HepG2 (cell line): ENCODE measurements around the gene LDLRAD4. TPM values are rescaled to one million over a fixed set of nuclear protein-coding genes. Genes with fewer than 3 reads are reported as not detected.
"Not testable (repeated sequence)": the region's sequence is repeated elsewhere in the genome, so short reads cannot be mapped to it uniquely, and the experiment has no call there.

Experiments used
- ATAC-seq: fragments of 200-7000 bp; cut with Tn5 transposase; 3 replicates; pipeline ENCODE4 v1.9.1; 2020; ENCODE audit warnings: mild to moderate bottlenecking, moderate library complexity
- BruUV-seq: library from RNA; stranded (reverse); fragments of 400-500 nt; replicated peaks from 2 replicates; lab custom pipeline; 2021; lab: Mats Ljungman, UMichigan
- CTCF ChIA-PET: fragments of 300-600 bp; formaldehyde crosslinking; extraction: SDS; loops from one replicate; lab custom pipeline; 2021; ENCODE audit warnings: low total read pairs, inconsistent platforms, low intra/inter-chr PET ratio; lab: Yijun Ruan, JAX
- POLR2A ChIA-PET: fragments of 350-600 bp; sonication (Branson Sonifier 250); formaldehyde crosslinking; loops from one replicate; lab custom pipeline; 2020; ENCODE audit warnings: antibody characterized with exemption, inconsistent platforms; lab: Yijun Ruan, JAX
- DNase-seq: peaks from one replicate; pipeline ENCODE4 v3.0.0-alpha.2; 2015; ENCODE audit warnings: low spot score
- FAIRE-seq: peaks from 3 replicates; lab custom pipeline; 2011; peaks lifted over from hg19 to GRCh38; lab: Jason Lieb, UNC
- H2AFZ ChIP-seq: one replicate; pipeline ENCODE4 v1.6.1; 2011; ENCODE audit warnings: low read length, inconsistent platforms
- H3K27ac ChIP-seq: fragments of 300-600 bp; 3 replicates; pipeline ENCODE4 v1.8.0; 2011; ENCODE audit warnings: mixed run types, mild to moderate bottlenecking, mixed read lengths, low read length, inconsistent platforms; ENCODE audit not compliant: insufficient read depth; ENCODE audit errors: extremely low read length
- H3K27me3 ChIP-seq, 2 experiments: fragments of 200-600 bp in 1 of 2; 2 replicates in 1 of 2; 3 replicates in 1 of 2; pipeline versions ENCODE4 v1.6.0 to v1.8.0; 2011; ENCODE audit warnings: low read length in 2 of 2, mild to moderate bottlenecking in 2 of 2, moderate library complexity in 2 of 2, inconsistent platforms in 1 of 2; ENCODE audit not compliant: insufficient read depth in 2 of 2, control insufficient read depth in 1 of 2
- H3K36me3 ChIP-seq, 2 experiments: fragments of 200-600 bp in 1 of 2; replicated peaks in 1 of 2; 2 replicates in 1 of 2; 3 replicates in 1 of 2; pipeline versions ENCODE4 v1.5.1 to v1.8.0; 2011; ENCODE audit warnings: low read length in 2 of 2, inconsistent platforms in 1 of 2; ENCODE audit not compliant: insufficient read depth in 2 of 2, control insufficient read depth in 1 of 2
- H3K4me1 ChIP-seq: 2 replicates; pipeline ENCODE4 v1.5.1; 2012; ENCODE audit warnings: low read length, inconsistent platforms; ENCODE audit not compliant: insufficient read depth
- H3K4me2 ChIP-seq: 2 replicates; pipeline ENCODE4 v1.6.0; 2011; ENCODE audit warnings: low read depth, low read length, inconsistent platforms
- H3K4me3 ChIP-seq, 3 experiments: fragments of 200-600 bp in 1 of 3; sonication (generic), shearing (Covaris generic) in 1 of 3; replicated peaks in 1 of 3; 2 replicates each; pipeline ENCODE4 v1.5.1; 2011 to 2016; ENCODE audit warnings: low read length in 3 of 3, inconsistent platforms in 2 of 3, low read depth in 2 of 3, mild to moderate bottlenecking in 2 of 3, control low read depth in 1 of 3, mixed read lengths in 1 of 3; ENCODE audit not compliant: insufficient read depth in 1 of 3
- H3K79me2 ChIP-seq: one replicate; pipeline ENCODE4 v1.6.1; 2011; ENCODE audit warnings: low read length, inconsistent platforms; ENCODE audit not compliant: insufficient read depth
- H3K9ac ChIP-seq: 2 replicates; pipeline ENCODE4 v1.6.0; 2011; ENCODE audit warnings: mild to moderate bottlenecking, low read depth, low read length, inconsistent platforms; ENCODE audit not compliant: insufficient read depth
- H3K9me3 ChIP-seq: 2 replicates; pipeline ENCODE4 v1.5.1; 2012; ENCODE audit warnings: mild to moderate bottlenecking, low read length
- H4K20me1 ChIP-seq: 2 replicates; pipeline ENCODE4 v1.6.0; 2011; ENCODE audit warnings: inconsistent platforms, mild to moderate bottlenecking, low read length, moderate library complexity; ENCODE audit not compliant: insufficient read depth
- BCL6 ChIP-seq: IDR thresholded peaks from 2 replicates; pipeline ENCODE4 v1.6.1; 2016; ENCODE audit warnings: missing genetic modification reagents, missing compliant biosample characterization
- FOXA1 ChIP-seq, 2 experiments: fragments of 450-650 bp in 1 of 2; sonication (generic) in 1 of 2; formaldehyde crosslinking in 1 of 2; IDR thresholded peaks; 2 replicates each; pipeline versions ENCODE4 v1.4.0 to v1.6.1; 2016 to 2020; ENCODE audit warnings: missing genetic modification reagents in 1 of 2
- FOXA3 ChIP-seq: IDR thresholded peaks from 2 replicates; pipeline ENCODE4 v1.6.1; 2016; ENCODE audit warnings: missing genetic modification reagents, missing compliant biosample characterization
- RARA ChIP-seq: IDR thresholded peaks from 2 replicates; pipeline ENCODE4 v1.6.1; 2016; ENCODE audit warnings: missing genetic modification reagents, missing compliant biosample characterization
- RFX5 ChIP-seq: IDR thresholded peaks from 2 replicates; pipeline ENCODE4 v1.6.1; 2011; ENCODE audit warnings: low read depth, low read length, improper control_type of control experiment
- SOX13 ChIP-seq, 3 experiments: fragments of 450-650 bp in 1 of 3; sonication (generic) in 1 of 3; formaldehyde crosslinking in 1 of 3; IDR thresholded peaks in 2 of 3; conservative IDR thresholded peaks in 1 of 3; 2 replicates each; pipeline versions ENCODE4 v1.5.0 to v1.6.1; 2016 to 2020; ENCODE audit warnings: antibody characterized with exemption in 1 of 3, mild to moderate bottlenecking in 1 of 3, missing compliant biosample characterization in 1 of 3, missing genetic modification reagents in 1 of 3, moderate library complexity in 1 of 3
- in situ Hi-C: cut with HindIII; loops from 2 replicates; pipeline ENCODE4 v1.10.0; 2017; ENCODE audit warnings: low pct_unique_long_range_greater_than_20kb; ENCODE audit not compliant: extremely low pct_ligation_motif_present
- intact Hi-C: fragments of 100-400 bp; cut with micrococcal nuclease; formaldehyde crosslinking; loops from one replicate; pipeline ENCODE4 v1.10.0; 2022; ENCODE audit not compliant: unreplicated experiment
- polyA plus RNA-seq, 8 experiments: library from polyadenylated mRNA; depleted of rRNA in 3 of 8; stranded (reverse) in 7 of 8; unstranded in 1 of 8; fragments of >200 nt; fragmentation: Illumina TruSeq in 4 of 8; extraction: Trizol in 4 of 8; gene quantifications; 2 replicates each; pipeline versions ENCODE4 v1.2.1 to v1.2.3, GENCODE V29; 2011 to 2016; ENCODE audit warnings: low read depth in 4 of 8, missing spikeins in 1 of 8, mixed read lengths in 1 of 8; ENCODE audit not compliant: insufficient read depth in 1 of 8
- total RNA-seq, 5 experiments: library from RNA; depleted of rRNA; stranded (reverse); fragments of >200 nt; fragmentation: Illumina TruSeq; extraction: Trizol; gene quantifications; 2 replicates each; pipeline ENCODE4 v1.2.3, GENCODE V29; 2016; ENCODE audit warnings: low read depth in 1 of 5
- TF ChIP-seq, protein P1 (sequence below), 2 experiments: sonication (generic) in 1 of 2; formaldehyde crosslinking in 1 of 2; IDR thresholded peaks; 2 replicates each; pipeline versions ENCODE4 v1.6.1 to v1.9.0; 2014 to 2022; ENCODE audit warnings: antibody characterized with exemption in 1 of 2, borderline replicate concordance in 1 of 2, inconsistent platforms in 1 of 2, low read depth in 1 of 2, missing genetic modification reagents in 1 of 2

LDLRAD4 gene
- total and polyA plus RNA-seq, 2 of the 13 experiments (the other 11 are each of a cell fraction or from before 2014, with no cell fraction given) = 13.6 to 20.9 TPM

DNA sequence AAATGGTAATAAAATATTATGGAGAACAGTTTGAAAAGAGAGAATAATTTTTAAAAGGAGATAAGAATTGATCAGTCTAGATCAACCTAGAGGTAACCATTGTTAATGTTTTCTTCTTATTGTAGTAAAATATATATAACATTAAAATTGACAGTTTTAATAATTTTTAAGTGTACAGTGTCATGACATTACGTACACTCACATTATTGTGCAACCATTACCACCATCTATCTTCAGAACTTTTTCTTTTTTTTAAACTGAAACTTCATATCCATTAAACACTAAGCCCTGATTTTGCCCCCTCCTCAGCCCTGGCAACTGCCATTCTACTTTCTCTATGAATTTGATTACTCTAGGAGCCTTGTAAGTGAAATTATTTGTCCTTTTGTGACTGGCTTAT, 121.1 kb downstream of the LDLRAD4 start (continued):
- TF ChIP-seq, protein P1, sequence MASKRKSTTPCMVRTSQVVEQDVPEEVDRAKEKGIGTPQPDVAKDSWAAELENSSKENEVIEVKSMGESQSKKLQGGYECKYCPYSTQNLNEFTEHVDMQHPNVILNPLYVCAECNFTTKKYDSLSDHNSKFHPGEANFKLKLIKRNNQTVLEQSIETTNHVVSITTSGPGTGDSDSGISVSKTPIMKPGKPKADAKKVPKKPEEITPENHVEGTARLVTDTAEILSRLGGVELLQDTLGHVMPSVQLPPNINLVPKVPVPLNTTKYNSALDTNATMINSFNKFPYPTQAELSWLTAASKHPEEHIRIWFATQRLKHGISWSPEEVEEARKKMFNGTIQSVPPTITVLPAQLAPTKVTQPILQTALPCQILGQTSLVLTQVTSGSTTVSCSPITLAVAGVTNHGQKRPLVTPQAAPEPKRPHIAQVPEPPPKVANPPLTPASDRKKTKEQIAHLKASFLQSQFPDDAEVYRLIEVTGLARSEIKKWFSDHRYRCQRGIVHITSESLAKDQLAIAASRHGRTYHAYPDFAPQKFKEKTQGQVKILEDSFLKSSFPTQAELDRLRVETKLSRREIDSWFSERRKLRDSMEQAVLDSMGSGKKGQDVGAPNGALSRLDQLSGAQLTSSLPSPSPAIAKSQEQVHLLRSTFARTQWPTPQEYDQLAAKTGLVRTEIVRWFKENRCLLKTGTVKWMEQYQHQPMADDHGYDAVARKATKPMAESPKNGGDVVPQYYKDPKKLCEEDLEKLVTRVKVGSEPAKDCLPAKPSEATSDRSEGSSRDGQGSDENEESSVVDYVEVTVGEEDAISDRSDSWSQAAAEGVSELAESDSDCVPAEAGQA (IDR thresholded peaks at IDR 0.05; ENCODE audit: low read depth) = no peak
- TF ChIP-seq, protein P1 (CRISPR knock-in tag; IDR thresholded peaks at IDR 0.05; ENCODE audit: borderline replicate concordance) = no peak
- no peak for TF ChIP-seq RFX5

GRCh38 chr18:13346449-13346848, 127.9 kb downstream of the LDLRAD4 start:
- BruUV-seq; H3K9me3 ChIP-seq; ATAC-seq; H3K36me3 ChIP-seq; H3K79me2 ChIP-seq; H3K27ac ChIP-seq; in situ Hi-C loops; H4K20me1 ChIP-seq; H3K4me2 ChIP-seq; H3K9ac ChIP-seq; H3K27me3 ChIP-seq; DNase-seq; intact Hi-C loops; H3K4me3 ChIP-seq; FAIRE-seq; H2AFZ ChIP-seq; POLR2A ChIA-PET; H3K4me1 ChIP-seq; CTCF ChIA-PET; TF ChIP-seq SOX13, FOXA1 (IDR thresholded peaks at IDR 0.05): not testable (repeated sequence)
- TF ChIP-seq FOXA3 (CRISPR knock-in tag) (peak; percentile 61), RARA (CRISPR knock-in tag) (0 out of 2 replicates have a peak, but pooled peaks have one; percentile 23), BCL6 (CRISPR knock-in tag) (peak; percentile 80), SOX13 (CRISPR knock-in tag; conservative IDR thresholded peaks at IDR 0.05 in 1 of 2, IDR thresholded peaks at IDR 0.05 in 1 of 2) (0 out of 4 replicates have a peak, but pooled peaks of 1 of the 2 experiments have one; percentile 17), FOXA1 (CRISPR knock-in tag; IDR thresholded peaks at IDR 0.05) (peak; percentile 23; the same call in 1 of the 2 replicates)
